ENCODE data around the gene CCDC141. TPM values are rescaled to one million over a fixed set of nuclear protein-coding genes. Genes with fewer than 3 reads are reported as not detected.

The CCDC141 gene
- total and polyA plus RNA-seq, 2 experiments from 2014 or later = 3.0 to 7.2 TPM

GRCh38 chr2:178865146-178865936, 184.6 kb downstream of the CCDC141 start:
- no peak for DNase-seq (ENCODE audit: low spot score)
- H4K20me1 ChIP-seq (ENCODE audit: insufficient read depth, poor library complexity, severe bottlenecking) = no peaks in the 10 kb centered on the region
- no peak for TF ChIP-seq EZH2 (IDR thresholded peaks at IDR 0.05; ENCODE audit: borderline replicate concordance)
- TF ChIP-seq CTCF (IDR thresholded peaks at IDR 0.05; ENCODE audit: poor library complexity) = no peak
- no peak for TF ChIP-seq EZH2phosphoT487 (IDR thresholded peaks at IDR 0.05; ENCODE audit: low read depth, severe bottlenecking, unreplicated experiment)
- H3K4me3 ChIP-seq = no peak overlapping the region
- WGBS (ENCODE audit: low lambda C conversion rate, missing lambda C conversion rate) = 80% methylated on average over 7 of the region's 7 CpGs
- H3K9me3 ChIP-seq (ENCODE audit: low read depth) = no peaks in the 10 kb centered on the region
- no peaks in the 10 kb centered on the region for H3K27me3 ChIP-seq
- H3K36me3 ChIP-seq (replicated peaks; ENCODE audit: insufficient read depth, low read depth) = no peaks in the 10 kb centered on the region
- no peak overlapping the region for H3K27ac ChIP-seq
- no peaks in the 10 kb centered on the region for H3K79me2 ChIP-seq
- H3K4me1 ChIP-seq (ENCODE audit: insufficient read depth) = no peaks in the 10 kb centered on the region
- no peaks in the 10 kb centered on the region for H3K9me2 ChIP-seq (replicated peaks; ENCODE audit: insufficient read depth)
- H2AFZ ChIP-seq = no peak overlapping the region
- no peak overlapping the region for H3K4me2 ChIP-seq

- no peak overlapping the region for H3K4me3 ChIP-seq
- no peaks in the 10 kb centered on the region for H4K20me1 ChIP-seq (ENCODE audit: insufficient read depth, poor library complexity, severe bottlenecking)
- TF ChIP-seq EZH2 (IDR thresholded peaks at IDR 0.05; ENCODE audit: borderline replicate concordance) (no peak), CTCF (IDR thresholded peaks at IDR 0.05; ENCODE audit: poor library complexity) (no peak), EZH2phosphoT487 (IDR thresholded peaks at IDR 0.05; ENCODE audit: low read depth, severe bottlenecking, unreplicated experiment) (no peak)
- no peak overlapping the region for H3K27ac ChIP-seq
- H3K79me2 ChIP-seq = no peaks in the 10 kb centered on the region
- no peaks in the 10 kb centered on the region for H3K27me3 ChIP-seq
- no peaks in the 10 kb centered on the region for H3K9me3 ChIP-seq (ENCODE audit: low read depth)
- 61% methylated on average over 17 of the region's 17 CpGs for WGBS (ENCODE audit: low lambda C conversion rate, missing lambda C conversion rate)
- H3K9me2 ChIP-seq (replicated peaks; ENCODE audit: insufficient read depth) = no peaks in the 10 kb centered on the region
- no peak overlapping the region for H2AFZ ChIP-seq
- H3K4me1 ChIP-seq (ENCODE audit: insufficient read depth) = no peaks in the 10 kb centered on the region
- no peaks in the 10 kb centered on the region for H3K36me3 ChIP-seq (replicated peaks; ENCODE audit: insufficient read depth, low read depth)
- H3K4me2 ChIP-seq = no peak overlapping the region
- peak; percentile 11 for DNase-seq (ENCODE audit: low spot score)
These were observed 185.9 kb downstream of the CCDC141 start for GRCh38 chr2:178863856-178864620.

DNA sequence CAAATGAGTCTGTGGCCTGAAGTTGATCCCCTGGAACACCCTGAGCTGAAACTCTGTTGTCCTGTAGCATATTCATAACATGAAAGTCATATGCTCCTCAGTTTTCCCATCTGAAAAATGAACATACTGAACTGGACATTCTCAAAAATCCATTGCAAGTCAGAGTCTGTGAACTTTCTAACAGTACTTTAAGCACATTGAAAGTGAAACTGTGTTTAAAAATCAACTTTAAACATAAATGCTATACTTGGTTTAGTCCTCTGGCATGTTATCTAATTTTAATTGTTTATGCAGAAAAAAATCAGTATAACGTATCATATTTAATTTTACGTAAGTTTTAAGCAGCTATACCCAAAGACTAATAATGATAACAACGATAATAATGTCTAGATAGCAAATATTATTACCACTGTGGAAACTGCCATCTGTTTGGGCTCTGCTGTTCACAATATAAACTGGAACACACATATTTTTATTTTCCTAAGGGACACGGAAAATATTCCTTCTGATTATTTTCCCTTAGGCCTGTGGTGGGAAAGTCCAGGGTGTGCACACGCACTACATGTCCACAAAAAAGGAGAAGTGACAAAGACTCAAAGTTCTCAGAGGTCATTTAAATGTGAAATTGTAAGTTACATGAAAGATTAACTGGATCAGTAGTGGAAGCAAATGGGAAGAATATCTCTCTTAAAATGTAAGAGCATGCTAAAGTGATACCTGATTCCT, 186.6 kb downstream of the CCDC141 start:
- TF ChIP-seq EZH2 (IDR thresholded peaks at IDR 0.05; ENCODE audit: borderline replicate concordance) (no peak), CTCF (IDR thresholded peaks at IDR 0.05; ENCODE audit: poor library complexity) (no peak), EZH2phosphoT487 (IDR thresholded peaks at IDR 0.05; ENCODE audit: low read depth, severe bottlenecking, unreplicated experiment) (no peak)
- Histone ChIP-seq H3K4me1 (ENCODE audit: insufficient read depth) (no peaks in the 10 kb centered on the region), H3K27ac (no peak overlapping the region), H2AFZ (no peak overlapping the region), H3K9me2 (replicated peaks; ENCODE audit: insufficient read depth) (no peaks in the 10 kb centered on the region), H3K79me2 (no peaks in the 10 kb centered on the region), H3K27me3 (no peaks in the 10 kb centered on the region), H4K20me1 (ENCODE audit: insufficient read depth, poor library complexity, severe bottlenecking) (no peaks in the 10 kb centered on the region), H3K36me3 (replicated peaks; ENCODE audit: insufficient read depth, low read depth) (no peaks in the 10 kb centered on the region), H3K9me3 (ENCODE audit: low read depth) (no peaks in the 10 kb centered on the region), H3K4me3 (no peak overlapping the region), H3K4me2 (no peak overlapping the region)
- 80% methylated on average over 5 of the region's 5 CpGs for WGBS (ENCODE audit: low lambda C conversion rate, missing lambda C conversion rate)
- no peak for DNase-seq (ENCODE audit: low spot score)

Data from hepatocyte (in vitro differentiated cells).